ENCODE results near the gene CDC20. TPM values are rescaled to one million over a fixed set of nuclear protein-coding genes. Genes with fewer than 3 reads are reported as not detected.
A peak's percentile ranks its signal among the peaks of the same experiment; 100 is the strongest.

Gene CDC20
- total and polyA plus RNA-seq, 4 donors = 3.6 to 6.1 (median 5.2) TPM

- peak overlapping the region; percentile 26 to 41 for H3K27ac ChIP-seq (ENCODE audit: low read depth in 1 of 2, low read length in 1 of 2)
Observed at GRCh38 chr1:43382027-43382779, 23.4 kb downstream of the CDC20 start.

GRCh38 chr1:43383449-43383848, 24.7 kb downstream of the CDC20 start:
- H3K27ac ChIP-seq (ENCODE audit: low read depth in 1 of 2, low read length in 1 of 2) = no peak overlapping the region
- no peak for TF ChIP-seq CTCF (IDR thresholded peaks at IDR 0.05; ENCODE audit: control extremely low read depth, extremely low read depth)
- WGBS, 2 donors = 57 to 97% methylated on average over 2 of the region's 2 CpGs
- peaks cover 35 to 51% (median 39%) of the 10 kb centered on the region in 4 donors for H3K36me3 ChIP-seq (ENCODE audit: control insufficient read depth in 4 of 4, insufficient read depth in 4 of 4, low read length in 4 of 4)
- no peak for ATAC-seq (ENCODE audit: insufficient read depth, low FRiP score)
- H3K4me1 ChIP-seq (ENCODE audit: control insufficient read depth in 5 of 5, insufficient read depth in 5 of 5, low read length in 5 of 5) = peaks cover 6 to 22% (median 19%) of the 10 kb centered on the region in 5 donors
- H3K9ac ChIP-seq (ENCODE audit: insufficient read depth in 1 of 2, low read length in 2 of 2) = no peak overlapping the region
- H3K9me3 ChIP-seq (ENCODE audit: control insufficient read depth in 4 of 4, insufficient read depth in 3 of 4, low read length in 3 of 4) = no peaks in the 10 kb centered on the region
- H3K4me3 ChIP-seq = no peak overlapping the region
- DNase-seq = no peak
- no peaks in the 10 kb centered on the region for H3K27me3 ChIP-seq (ENCODE audit: control insufficient read depth in 3 of 3, insufficient read depth in 3 of 3, low read length in 2 of 3)

More at GRCh38 chr1:43382027-43382779, 23.4 kb downstream of the CDC20 start:
- Histone ChIP-seq H3K9ac (ENCODE audit: insufficient read depth in 1 of 2, low read length in 2 of 2) (no peak overlapping the region), H3K9me3 (ENCODE audit: control insufficient read depth in 4 of 4, insufficient read depth in 3 of 4, low read length in 3 of 4) (no peaks in the 10 kb centered on the region), H3K4me1 (ENCODE audit: control insufficient read depth in 5 of 5, insufficient read depth in 5 of 5, low read length in 5 of 5) (peaks cover 3 to 18% (median 15%) of the 10 kb centered on the region in 5 donors), H3K4me3 (no peak overlapping the region), H3K27me3 (ENCODE audit: control insufficient read depth in 3 of 3, insufficient read depth in 3 of 3, low read length in 2 of 3) (no peaks in the 10 kb centered on the region), H3K36me3 (ENCODE audit: control insufficient read depth in 4 of 4, insufficient read depth in 4 of 4, low read length in 4 of 4) (peaks cover 35 to 48% (median 39%) of the 10 kb centered on the region in 4 donors)
- TF ChIP-seq CTCF (IDR thresholded peaks at IDR 0.05; ENCODE audit: control extremely low read depth, extremely low read depth) = no peak
- DNase-seq = peak; percentile 54 to 87 (median 77)
- no peak for ATAC-seq (ENCODE audit: insufficient read depth, low FRiP score)
- 66 to 76% methylated on average over 6 of the region's 6 CpGs for WGBS, 2 donors

- Histone ChIP-seq H3K27me3 (ENCODE audit: control insufficient read depth in 3 of 3, insufficient read depth in 3 of 3, low read length in 2 of 3) (no peaks in the 10 kb centered on the region), H3K4me1 (ENCODE audit: control insufficient read depth in 5 of 5, insufficient read depth in 5 of 5, low read length in 5 of 5) (peaks cover 7 to 31% (median 28%) of the 10 kb centered on the region in 5 donors), H3K9ac (ENCODE audit: insufficient read depth in 1 of 2, low read length in 2 of 2) (no peak overlapping the region), H3K4me3 (no peak overlapping the region), H3K36me3 (ENCODE audit: control insufficient read depth in 4 of 4, insufficient read depth in 4 of 4, low read length in 4 of 4) (peaks cover 35 to 51% (median 41%) of the 10 kb centered on the region in 4 donors), H3K9me3 (ENCODE audit: control insufficient read depth in 4 of 4, insufficient read depth in 3 of 4, low read length in 3 of 4) (peaks cover 0 to 2% (median 0%) of the 10 kb centered on the region in 4 donors), H3K27ac (ENCODE audit: low read depth in 1 of 2, low read length in 1 of 2) (no peak overlapping the region)
- 96% methylated on average over 6 of the region's 6 CpGs for WGBS, 2 donors
- DNase-seq (no peak), ATAC-seq (ENCODE audit: insufficient read depth, low FRiP score) (no peak)
- TF ChIP-seq CTCF (IDR thresholded peaks at IDR 0.05; ENCODE audit: control extremely low read depth, extremely low read depth) = no peak
Observed at GRCh38 chr1:43386676-43387075, 27.9 kb downstream of the CDC20 start.
